ENCODE measurements around the gene AIG1.
A peak's percentile ranks its signal among the peaks of the same experiment; 100 is the strongest.
"Not testable (repeated sequence)": the region's sequence is repeated elsewhere in the genome, so short reads cannot be mapped to it uniquely, and the experiment has no call there.

AIG1 gene

DNA sequence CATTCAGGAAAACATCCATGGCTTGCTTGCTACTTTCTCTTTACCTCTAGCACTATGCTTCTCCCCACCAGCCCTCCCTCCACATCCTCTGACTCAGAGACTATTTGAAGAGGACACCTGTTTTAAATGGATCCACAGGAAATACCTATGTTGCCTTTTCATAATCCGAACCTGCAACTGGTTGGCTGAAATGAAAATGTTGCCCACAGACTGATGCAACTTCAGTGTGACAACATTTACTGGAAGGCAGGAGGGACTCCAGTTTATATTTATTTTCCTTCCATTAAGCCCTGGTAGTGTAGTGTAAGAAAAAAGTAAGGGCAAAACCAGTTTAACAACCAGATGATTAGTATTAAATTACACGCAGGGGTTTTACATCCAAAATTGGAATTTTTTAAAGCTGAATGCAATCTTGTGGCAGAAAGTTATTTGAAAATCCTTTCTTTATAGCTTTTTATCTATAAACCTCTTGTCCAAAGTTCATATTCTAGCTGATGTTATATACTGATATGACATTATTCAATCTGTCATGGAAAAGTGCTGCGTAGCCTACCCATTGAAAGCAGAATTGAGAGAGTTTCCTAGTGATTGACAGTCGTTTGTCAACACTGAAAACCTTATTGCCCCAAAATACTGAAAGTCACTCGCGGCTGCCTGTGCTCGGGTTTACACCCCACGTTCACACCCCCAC lies 881 bp upstream of the AIG1 start:
- no peak for DNase-seq

DNA sequence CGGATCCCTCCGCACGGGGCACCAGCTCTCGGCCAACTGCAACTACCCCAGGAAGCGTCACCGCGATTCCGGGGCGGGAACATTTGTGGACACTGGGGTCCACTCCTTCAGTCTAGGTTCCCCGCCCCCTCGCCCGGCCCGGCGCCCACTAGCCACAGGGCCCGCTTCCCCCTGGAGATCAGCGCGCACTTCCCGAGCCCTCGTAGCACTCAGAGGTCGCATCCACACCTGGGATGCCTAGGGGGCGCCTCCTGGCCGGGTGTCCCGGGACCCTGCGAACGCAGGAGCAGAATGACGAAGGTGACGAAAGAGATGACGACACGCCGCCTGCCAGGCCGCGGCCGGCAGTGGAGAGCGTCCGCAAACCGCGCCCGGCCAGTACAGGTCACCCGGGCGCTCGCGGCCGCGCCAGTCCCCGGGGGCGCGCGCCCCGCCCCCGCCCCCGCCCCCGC lies 309 bp upstream of the AIG1 start:
- DNase-seq: peak; percentile 17

DNA sequence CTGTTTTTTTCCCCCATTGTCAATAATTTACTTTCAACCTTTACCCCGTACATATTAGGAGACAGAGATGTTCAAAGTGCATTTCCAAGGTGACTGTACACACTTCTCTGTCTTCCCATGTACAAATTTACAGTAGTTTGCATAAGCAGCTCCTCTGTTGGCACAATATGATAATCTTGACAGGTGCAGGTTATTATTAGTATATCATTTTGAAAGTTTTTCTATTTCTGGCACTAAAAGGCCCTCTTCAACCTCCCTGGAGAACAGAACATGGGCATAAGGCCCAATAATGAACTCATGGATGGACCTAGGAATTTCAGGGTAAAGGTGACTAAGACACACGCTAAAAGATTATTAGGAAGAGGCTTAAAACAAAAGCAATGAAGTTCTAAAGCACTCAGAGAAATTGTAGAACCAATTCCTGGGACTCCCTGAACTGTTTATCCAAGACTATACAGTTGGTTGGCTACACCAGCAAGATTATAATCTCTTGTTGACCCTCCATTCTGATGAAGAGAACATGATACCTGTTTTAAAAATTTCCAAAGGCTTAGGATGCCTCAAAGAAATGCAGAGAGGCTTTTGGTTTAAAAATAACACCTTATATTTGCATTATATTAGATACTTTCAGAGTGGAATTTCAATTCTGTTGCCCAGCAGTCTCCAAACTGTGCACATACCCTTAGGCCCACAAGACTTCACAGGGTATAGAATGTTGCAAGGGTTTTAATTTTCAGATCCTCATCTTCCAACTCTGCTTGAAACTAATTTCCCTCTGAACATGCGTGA lies 1.1 kb downstream of the AIG1 start:
- peak; percentile 7 for DNase-seq

DNA sequence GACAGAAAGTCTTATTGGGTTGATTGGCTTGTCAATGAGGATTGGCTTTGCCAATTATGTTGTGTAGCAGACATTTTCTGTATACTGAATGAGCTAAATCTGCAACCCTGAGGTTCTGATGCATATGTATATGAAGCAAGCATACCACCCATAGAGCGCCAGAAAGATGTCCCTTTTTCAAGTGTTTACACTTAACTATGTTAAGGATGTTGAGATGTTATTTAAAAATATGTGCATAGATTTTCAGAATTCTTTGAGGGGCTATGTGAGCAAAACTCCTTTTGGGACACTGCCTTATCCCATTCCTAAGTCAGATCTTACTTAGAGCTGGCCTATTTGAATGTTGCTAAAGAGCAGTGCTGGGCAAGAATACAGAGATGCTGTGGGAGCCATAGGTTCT lies 1.9 kb downstream of the AIG1 start:
- DNase-seq: no peak

DNA sequence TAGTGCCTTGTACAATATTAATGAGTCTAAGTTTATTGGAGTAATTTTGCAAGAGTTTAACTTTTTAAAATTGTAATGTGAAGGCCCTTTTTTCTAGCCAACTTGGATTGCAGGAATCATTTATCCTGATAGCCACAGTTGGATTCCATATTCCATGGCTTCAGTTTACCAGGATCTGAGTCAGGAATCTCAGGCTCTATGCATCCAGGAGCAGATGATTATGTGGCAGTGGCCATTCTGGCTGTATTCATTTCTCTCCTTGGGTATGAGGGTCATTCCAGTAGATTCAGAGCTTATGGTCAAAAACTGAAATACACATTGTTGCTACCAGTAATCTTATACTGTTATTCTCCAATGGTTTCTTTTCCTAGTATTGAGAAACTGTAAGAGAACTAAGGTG lies 2.9 kb downstream of the AIG1 start:
- DNase-seq: no peak

DNA sequence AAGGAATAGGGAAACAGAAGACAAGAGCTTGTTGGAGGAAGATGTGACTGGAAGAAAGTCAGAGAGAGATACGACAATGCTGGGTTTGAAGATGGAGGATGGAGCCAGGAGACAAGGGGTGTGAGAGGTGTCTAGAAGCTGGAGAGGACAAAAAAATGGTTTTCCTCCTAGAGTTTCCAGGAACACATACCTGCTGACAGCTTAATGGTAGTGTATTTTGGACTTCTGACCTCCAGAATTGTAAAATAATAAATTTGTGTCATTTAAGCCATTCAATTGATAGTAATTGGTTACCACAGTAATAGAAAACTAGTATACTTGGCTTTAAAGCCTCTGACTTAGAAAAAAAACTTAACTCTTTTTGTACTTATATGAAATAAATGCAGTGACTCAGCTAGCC lies 3.6 kb downstream of the AIG1 start:
- no peak for DNase-seq

DNA sequence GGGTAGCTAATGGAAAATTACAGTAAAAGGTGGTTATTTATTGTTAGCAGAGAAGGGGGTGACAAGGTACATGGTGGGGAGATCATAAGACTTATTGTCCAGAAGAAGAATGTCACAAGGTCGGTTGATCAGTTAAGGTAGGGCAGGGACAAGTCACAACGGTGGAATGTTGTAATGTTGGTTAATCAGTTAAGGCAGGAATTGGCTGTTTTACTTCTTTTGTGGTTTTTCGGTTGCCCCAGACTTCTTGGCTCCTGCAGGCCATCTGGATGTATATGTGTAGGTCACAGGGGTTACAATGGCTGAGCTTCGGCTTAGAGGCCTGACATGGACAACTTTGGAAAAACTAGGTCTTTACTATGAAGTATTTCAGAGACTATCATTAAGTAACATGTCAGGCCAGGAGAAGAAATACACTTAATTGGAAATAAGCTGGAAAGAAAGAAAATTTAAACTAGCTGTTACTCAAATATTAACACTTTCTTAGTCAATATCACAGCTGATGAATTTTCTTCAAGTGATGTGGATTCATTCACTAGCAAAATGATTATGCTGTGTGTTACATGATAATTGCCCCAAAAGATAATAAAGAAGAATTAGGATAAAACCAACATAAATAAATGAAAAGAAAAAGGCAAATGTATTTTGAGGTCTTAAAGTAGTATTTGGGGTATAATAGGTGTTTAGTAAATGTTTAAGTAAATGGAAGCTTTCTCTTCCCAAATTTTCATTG lies 4.4 kb downstream of the AIG1 start:
- no peak for DNase-seq

DNA sequence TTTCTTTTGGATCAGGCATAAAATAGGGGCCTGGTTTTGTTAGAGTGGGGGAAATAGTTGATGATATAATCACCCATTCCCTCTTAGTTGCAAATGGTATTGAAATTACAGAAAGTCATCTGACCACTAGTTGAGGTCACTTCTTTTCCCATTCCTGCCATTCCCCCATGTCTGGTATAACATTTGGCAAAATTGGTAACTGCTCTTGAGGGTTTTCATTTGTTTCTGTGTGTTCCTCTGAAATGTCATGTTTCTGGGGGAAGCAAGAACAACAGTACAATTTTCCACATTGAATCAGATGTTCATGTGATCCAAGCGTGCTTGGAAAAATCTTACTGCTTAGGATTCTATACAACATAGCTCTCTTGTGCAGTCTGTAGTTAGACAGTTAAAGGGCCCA lies 7.3 kb downstream of the AIG1 start:
- DNase-seq: no peak

DNA sequence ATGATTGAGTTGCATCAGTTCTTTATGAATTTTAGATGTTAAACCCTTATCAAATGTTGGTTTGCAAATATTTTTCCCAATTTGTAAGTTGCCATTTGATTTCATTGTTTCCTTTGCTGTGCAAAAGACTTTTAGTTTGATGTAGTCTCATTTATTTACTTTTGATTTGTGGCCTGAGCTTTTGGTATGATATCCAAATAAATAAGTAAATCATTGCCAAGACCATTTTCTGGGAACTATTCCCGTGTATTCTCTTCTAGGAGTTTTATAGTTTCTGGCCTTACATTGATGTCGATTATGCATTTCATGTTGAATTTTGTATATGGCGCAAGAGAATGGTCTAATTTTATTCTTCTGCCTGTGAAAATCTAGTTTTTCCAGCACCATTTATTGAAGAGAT lies 13.4 kb downstream of the AIG1 start:
- peak; percentile 3 for DNase-seq

DNA sequence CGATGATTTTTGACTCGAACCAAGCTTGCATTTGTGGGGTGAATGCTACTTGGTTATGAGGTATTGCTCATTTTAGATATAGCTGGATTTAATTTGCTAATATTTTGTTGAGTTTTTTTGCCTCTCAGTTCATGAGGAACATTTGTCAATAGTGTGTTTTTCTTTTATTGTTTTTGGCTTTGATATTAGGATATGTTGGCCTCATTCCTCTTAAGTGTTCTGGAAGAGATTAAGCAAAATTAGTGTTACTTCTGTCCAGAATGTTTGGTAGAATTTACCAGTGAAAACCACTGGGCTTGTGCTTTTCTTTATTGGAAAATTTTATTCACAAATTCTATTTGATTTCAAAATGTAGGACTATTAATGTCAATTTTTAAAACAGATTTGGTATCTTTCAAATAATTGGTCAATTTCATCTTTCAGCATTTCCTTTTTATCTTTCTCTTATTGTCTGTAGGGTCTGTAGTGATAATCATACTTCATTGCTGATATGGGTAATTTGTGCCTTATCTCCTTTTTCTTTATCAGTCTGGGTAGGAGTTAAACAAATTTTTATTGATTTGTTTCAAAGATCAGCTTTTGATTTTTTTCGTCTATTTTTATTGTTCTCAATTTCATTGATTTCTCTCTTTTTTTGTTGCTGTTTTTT lies 14.1 kb downstream of the AIG1 start:
- DNase-seq: no peak

DNA sequence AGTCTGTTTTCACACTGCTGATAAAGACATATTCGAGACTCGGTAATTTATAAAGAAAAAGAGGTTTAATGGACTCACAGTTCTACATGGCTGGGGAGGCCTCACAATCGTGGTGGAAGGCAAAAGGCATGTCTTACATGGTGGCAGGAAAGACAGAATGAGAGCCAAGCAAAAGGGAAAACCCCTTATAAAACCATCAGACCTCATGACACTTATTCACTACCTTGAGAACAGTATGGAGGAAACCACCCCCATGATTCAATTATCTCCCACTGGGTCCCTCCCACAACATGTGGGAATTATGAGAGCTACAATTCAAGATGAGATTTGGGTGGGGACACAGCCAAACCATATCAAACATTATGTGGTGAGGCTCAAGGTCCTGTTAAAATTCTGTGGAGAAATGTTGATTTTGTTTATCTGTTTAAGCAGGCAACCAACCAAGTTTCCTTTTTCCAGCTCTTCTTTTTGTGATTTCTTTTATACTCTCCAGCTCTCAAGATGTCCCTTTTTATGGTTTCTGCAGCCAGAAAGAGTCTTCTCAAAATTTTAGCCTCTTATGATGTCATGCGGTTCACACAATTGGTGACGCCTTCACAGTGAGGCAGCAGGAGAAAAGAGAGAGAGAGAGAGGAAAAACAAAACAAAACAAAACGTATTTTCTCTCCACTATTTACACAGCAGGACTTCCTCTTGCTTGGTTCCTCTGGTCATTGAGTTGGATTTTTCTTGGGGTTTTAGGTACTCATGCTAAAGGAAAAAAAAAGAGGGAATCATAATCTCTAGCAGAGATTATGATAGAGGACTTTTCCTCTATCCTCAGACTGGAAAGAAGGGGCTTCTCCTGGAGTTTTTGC lies 18.0 kb downstream of the AIG1 start:
- DNase-seq: no peak

DNA sequence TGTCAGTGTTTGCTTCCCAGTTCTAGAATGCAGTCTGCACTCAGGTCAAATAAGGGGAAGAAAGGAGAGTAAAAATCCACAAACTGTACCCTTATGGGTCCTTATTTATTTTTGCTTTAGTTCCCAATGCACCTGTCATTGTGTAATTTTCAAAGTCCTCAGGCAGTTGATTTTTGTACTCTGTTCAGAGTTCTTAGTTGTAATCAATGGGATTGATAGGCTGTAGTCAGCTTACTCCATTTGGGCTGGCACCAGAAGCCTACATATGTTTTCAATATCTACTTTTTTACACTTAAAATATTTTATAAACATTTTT lies 18.6 kb downstream of the AIG1 start:
- DNase-seq: no peak

DNA sequence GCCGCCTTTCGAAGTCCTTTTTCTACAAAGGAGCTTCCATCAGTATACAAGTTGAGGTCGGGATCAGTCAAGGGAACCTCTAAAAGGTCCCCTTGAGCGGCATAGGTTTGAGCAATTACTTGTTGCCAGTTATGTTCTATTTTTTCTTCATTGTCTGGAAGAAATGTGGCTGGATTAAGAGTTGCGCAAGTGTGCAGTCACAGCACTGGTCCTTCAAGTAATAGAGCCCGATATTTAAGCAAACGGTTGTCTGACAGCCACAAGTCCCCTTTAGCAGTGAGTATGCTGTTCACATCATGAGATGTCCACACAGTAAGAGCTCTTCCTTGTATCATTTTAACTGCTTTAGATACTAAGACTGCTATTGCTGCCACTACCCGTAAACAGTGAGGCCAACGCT lies 21.6 kb downstream of the AIG1 start:
- not testable (repeated sequence) for DNase-seq

DNA sequence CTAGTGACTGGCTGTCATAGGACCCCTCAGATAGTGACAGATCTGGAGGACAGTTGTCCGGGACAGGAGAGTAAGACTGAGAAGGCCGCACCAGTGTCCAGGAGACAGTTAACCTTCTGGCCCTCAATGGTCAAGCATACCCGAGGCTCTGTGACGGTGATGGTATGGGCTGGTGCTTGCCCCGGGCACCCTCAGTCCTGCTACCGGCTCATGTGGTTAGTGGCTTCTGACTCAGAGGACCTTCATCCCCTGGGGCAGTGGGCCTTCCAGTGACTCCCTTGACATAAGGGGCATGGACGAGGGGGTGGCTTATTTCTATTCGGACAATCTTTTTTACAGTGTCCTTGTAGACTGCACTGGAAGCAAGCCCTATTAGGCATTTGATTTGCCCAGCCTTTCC lies 23.3 kb downstream of the AIG1 start:
- not testable (repeated sequence) for DNase-seq

DNA sequence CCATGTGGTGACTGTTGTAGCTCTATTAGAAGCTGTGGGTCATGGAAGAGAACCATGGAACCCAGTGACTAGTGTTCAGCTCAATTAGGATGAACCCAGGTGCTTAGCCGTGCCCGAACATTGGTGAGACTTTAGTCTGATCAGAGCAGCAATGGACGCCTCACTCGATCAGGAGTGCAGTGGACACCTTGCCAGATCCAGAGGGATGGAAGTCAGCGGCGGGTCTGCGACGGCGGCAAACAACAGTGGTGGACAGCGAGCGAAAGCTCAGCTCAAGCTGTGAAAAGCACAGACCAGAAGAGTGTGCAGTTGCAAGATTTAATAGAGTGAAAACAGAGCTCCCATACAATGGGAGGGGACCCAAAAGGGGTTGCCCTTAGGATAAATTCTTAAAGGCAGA lies 26.6 kb downstream of the AIG1 start:
- DNase-seq: not testable (repeated sequence)

DNA sequence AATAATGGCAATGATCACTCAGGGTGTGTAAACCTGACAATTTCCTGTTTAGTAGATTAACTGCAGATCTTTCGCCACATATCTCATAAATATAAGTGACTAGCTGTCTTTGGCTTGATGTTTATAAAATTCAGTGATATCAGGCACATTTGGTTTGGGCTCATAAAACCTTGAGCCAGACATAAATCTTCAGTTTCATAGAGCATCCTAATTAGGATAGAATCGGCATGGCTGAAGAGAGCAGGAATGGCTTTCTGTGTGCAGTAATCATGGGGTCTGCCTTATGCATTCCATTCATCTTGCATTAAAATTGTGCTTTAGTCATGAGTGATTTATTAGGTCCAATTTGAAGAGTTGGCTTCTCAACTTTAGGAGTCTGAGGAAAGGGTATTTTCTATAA lies 27.2 kb downstream of the AIG1 start:
- no peak for DNase-seq

DNA sequence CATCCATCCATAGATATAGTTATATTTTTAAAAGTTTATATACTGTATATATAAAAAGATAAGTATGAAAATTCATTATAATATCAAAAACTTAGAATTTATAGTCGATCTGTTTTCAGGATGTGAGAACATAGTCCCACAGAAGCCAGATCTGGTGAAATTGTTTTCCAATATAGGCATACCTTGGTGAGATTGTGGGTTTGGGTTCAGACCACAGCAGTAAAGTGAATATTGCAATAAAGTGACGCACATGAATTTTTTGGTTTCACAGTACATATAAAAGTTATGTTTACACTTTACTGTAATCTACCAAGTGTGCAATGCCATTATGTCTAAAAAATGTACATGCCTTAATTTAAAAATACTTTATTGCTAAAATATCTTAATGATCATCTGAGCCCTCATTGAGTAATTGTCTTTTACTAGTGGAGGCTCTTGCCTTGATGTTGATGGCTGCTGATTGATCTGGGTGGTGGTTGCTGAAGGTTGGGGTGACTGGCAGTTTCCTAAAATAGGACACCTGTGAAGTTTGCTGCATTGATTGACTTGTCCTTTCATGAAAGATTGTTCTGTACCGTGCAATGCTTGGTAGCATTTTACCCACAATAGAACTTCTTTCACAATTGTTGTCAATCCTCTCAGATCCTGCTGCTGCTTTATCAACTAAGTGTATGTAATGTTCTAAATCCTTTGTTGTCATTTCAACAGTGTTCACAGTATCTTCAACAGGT lies 29.8 kb downstream of the AIG1 start:
- no peak for DNase-seq

DNA sequence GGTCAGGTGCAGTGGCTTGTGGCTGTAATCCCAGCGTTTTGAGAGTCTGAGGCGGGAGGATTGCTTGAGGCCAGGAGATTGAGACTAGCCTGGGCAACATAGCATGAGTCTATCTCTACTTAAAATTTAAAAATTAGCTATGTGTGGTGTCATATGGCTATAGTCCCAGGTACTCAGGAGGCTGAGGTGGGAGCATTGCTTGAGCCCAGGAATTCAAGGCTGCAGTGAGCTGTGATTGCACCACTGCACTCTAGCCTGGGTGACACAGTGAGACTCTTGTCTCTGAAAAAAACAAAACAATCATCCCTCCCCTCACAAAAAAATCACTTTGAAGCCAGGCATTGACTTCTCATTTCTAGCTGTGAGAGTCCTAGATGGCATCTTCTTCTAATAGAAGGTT lies 32.1 kb downstream of the AIG1 start:
- DNase-seq: no peak

DNA sequence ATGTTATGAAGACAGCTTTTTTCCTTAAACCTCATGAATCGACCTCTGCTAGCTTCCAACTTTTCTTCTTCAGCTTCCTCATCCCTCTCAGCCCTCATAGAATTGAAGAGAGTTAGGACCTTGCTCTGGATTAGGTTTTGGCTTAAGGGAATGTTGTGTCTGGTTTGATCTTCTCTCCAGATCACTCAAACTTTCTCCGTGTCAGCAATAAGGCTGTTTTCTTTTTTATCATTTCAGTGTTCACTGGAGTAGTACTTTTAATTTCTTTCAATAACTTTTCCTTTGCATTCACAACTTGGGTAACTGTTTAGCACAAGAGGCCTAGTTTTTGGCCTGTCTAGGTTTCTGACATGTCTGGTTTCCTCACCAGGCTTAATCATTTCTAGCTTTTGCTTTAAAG lies 32.6 kb downstream of the AIG1 start:
- DNase-seq: no peak

DNA sequence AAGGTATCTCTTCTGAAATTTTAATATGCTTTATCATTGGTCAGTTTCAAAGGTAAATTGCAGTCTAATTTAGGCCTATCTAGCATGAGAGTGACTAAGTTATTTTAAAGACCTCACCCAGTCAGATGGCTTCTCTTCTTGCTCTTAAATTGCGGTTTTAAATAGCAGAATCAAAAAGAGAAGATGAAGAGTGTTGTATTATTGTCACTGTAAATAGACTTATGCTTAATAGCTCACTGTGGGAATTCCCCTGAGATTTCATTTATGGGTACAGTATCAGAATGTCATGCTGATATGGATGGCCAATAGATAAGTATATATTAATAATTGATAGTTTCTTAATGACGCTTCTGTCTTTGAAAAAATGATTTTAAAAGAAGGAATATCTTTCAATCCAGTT lies 35.7 kb downstream of the AIG1 start:
- no peak for DNase-seq

DNA sequence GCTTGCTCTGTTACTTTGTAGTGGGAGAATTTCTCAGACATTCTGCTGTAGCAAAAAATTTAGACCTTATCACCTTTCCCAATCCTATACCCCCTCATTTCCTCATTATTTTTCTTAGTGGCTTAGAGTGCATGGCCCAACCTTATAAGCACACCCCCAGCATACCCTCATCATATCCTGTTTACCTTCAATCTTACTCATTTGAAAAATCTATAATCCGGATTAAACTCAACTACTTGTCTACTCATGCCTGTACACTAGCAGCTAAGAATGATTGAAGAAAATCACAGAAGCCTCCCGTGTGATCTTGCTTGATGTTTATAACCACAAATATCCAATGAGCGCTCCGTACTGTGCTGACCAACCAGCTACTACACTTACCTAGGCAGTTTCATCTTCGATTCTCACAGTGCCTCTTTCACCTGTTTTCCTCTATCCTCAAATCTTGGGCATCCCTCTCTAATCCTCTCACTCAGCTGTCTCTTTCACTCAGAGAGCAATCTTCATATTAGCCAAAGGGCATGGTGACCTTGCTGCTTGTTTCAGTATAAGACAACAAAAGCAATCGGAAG lies 36.6 kb downstream of the AIG1 start:
- DNase-seq: no peak
